Left kidney (tissue), 2 donors: ENCODE data around the gene SYNPO2. TPM values are rescaled to one million over a fixed set of nuclear protein-coding genes. Genes with fewer than 3 reads are reported as not detected.
"Not testable (repeated sequence)": the region's sequence is repeated elsewhere in the genome, so short reads cannot be mapped to it uniquely, and the experiment has no call there.

ENCODE experiments used
- DNase-seq: peaks from one replicate; pipeline ENCODE4 v3.0.0-alpha.2; 2013
- polyA plus RNA-seq: library from polyadenylated mRNA; unstranded; fragments of 120-200 nt; gene quantifications from one replicate; pipeline ENCODE4 v1.2.1, GENCODE V29; 2013; ENCODE audit not compliant: insufficient read length

Gene SYNPO2
- polyA plus RNA-seq, 1 donor, result 14.3 TPM

GRCh38 chr4:119003001-119003400 is 114.3 kb downstream of the SYNPO2 start:
- not testable (repeated sequence) for DNase-seq

GRCh38 chr4:119005928-119006460 is 117.3 kb downstream of the SYNPO2 start:
- no peak for DNase-seq

- DNase-seq, result no peak
Measured at GRCh38 chr4:119008761-119009160, 120.1 kb downstream of the SYNPO2 start.

GRCh38 chr4:119010221-119010620 is 121.6 kb downstream of the SYNPO2 start:
- not testable (repeated sequence) for DNase-seq

- no peak for DNase-seq
Measured at GRCh38 chr4:119010909-119011606, 122.4 kb downstream of the SYNPO2 start.

- no peak for DNase-seq
Measured at GRCh38 chr4:119011607-119011988, 122.9 kb downstream of the SYNPO2 start.

GRCh38 chr4:119014658-119015057 is 126.0 kb downstream of the SYNPO2 start:
- DNase-seq, result no peak

- DNase-seq, result no peak
Measured at GRCh38 chr4:119016636-119017035, 128.0 kb downstream of the SYNPO2 start.

- no peak for DNase-seq
Measured at GRCh38 chr4:119017636-119018035, 129.0 kb downstream of the SYNPO2 start.

GRCh38 chr4:119020158-119020557 is 131.5 kb downstream of the SYNPO2 start:
- DNase-seq, result no peak

GRCh38 chr4:119022520-119022919 is 133.9 kb downstream of the SYNPO2 start:
- DNase-seq, result not testable (repeated sequence)

- DNase-seq, result no peak
Measured at GRCh38 chr4:119024102-119024501, 135.4 kb downstream of the SYNPO2 start.

- no peak for DNase-seq
Measured at GRCh38 chr4:119025420-119025819, 136.8 kb downstream of the SYNPO2 start.

- no peak for DNase-seq
Measured at GRCh38 chr4:119025916-119026661, 137.4 kb downstream of the SYNPO2 start.

GRCh38 chr4:119026662-119027444 is 138.2 kb downstream of the SYNPO2 start:
- DNase-seq, result no peak

- no peak for DNase-seq
Measured at GRCh38 chr4:119027811-119028210, 139.2 kb downstream of the SYNPO2 start.

GRCh38 chr4:119028296-119028695 is 139.6 kb downstream of the SYNPO2 start:
- DNase-seq, result no peak

GRCh38 chr4:119029847-119030535 is 141.3 kb downstream of the SYNPO2 start:
- DNase-seq, result no peak

GRCh38 chr4:119030536-119030890 is 141.9 kb downstream of the SYNPO2 start:
- no peak for DNase-seq

GRCh38 chr4:119031218-119031617 is 142.6 kb downstream of the SYNPO2 start:
- no peak for DNase-seq

GRCh38 chr4:119032921-119033685 is 144.4 kb downstream of the SYNPO2 start:
- no peak for DNase-seq
